HG02870 (cell line): ENCODE results near the gene TSC22D4.
"Not testable (repeated sequence)": the region's sequence is repeated elsewhere in the genome, so short reads cannot be mapped to it uniquely, and the experiment has no call there.

Experiments
- ATAC-seq: cut with Tn5 transposase; IDR thresholded peaks from one replicate; pipeline ENCODE4 v1.9.1; 2021; ENCODE audit warnings: mild to moderate bottlenecking, moderate library complexity; ENCODE audit not compliant: unreplicated experiment

TSC22D4 gene

DNA sequence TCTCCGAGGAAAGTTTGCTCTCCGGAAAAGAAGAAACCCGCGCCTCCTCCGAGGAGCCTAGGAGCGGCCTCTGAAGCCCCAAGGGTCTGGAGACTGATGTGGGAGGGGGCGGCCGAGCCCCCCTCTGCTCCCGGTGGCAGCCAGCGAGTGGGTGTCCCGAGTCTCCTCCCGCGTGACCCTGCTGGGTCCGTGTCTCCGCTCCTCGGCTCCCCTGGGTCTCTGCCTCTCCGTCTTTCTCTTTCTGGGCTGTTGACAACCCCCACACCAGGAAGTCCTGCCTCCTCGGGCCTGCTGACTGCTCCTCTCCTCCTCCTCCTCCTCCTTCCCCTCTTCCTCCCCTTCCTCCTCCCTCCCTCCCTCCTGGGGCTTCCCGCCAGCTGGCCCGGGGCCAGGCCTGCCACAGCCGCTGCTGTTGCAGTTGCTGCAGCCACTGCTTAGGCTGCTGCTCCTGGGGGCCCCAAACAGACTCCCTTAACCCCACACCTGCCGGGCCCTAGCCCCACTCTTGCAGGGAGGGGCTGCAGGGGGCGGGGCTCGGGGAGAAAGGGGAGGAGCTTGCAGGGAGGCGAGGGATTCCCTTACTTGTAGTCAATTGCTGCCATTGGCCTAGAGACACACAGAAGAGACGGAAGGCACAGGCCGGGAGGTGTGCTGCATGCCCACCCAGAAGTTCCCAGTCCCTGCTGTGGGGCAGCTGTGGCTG lies at the start of gene TSC22D4:
Gene TSC22D4 (minus strand): TSS at position 257 of the 703 bp plus-strand sequence. CDS start 1,176 bp downstream, outside the sequence.
- ATAC-seq, result peak; percentile 65

DNA sequence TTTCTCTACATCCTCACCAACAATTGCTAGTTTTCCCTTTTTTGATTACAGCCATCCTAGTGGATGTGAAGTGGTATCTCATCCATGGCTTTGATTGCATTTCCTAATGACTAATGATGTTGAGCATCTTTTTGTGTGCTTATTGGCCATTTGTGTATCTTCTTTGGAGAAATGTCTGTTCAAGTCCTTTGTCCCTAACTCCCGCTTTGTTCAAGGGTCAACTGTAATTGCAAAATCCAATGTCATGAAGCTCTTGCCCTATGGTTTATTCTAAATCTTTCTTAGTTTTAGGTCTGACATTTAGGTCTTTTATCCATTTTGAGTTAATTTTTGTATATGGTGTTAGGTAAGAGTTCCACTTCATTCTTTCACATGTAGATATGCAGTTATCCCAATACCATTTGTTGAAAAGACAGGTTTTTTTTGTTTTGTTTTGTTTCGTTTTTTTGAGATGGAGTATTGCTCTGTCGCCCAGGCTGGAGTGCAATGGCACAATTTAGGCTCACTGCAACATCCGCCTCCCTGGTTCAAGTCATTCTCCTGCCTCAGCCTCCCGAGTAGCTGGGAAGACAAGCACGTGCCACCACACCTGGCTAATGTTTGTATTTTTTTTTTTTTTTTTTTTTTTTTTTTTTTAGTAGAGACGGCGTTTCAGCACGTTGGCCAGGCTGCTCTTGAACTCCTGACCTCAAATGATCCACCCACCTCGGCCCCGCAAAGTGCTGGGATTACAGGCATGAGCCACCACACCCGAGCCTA lies 49.3 kb upstream of the TSC22D4 start:
- ATAC-seq, result not testable (repeated sequence)

DNA sequence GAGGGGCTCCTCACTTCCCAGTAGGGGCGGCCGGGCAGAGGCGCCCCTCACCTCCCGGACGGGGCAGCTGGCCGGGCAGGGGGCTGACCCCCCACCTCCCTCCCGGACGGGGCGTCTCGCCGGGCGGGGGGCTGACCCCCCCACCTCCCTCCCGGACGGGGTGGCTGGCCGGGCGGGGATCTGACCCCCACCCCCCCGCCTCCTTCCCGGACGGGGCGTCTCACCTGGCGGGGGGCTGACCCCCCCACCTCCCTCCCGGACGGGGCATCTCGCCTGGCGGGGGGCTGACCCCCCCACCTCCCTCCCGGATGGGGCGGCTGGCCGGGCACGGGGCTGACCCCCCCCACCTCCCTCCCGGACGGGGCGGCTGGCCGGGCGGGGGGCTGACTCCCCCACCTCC lies 44.2 kb upstream of the TSC22D4 start:
- not testable (repeated sequence) for ATAC-seq

DNA sequence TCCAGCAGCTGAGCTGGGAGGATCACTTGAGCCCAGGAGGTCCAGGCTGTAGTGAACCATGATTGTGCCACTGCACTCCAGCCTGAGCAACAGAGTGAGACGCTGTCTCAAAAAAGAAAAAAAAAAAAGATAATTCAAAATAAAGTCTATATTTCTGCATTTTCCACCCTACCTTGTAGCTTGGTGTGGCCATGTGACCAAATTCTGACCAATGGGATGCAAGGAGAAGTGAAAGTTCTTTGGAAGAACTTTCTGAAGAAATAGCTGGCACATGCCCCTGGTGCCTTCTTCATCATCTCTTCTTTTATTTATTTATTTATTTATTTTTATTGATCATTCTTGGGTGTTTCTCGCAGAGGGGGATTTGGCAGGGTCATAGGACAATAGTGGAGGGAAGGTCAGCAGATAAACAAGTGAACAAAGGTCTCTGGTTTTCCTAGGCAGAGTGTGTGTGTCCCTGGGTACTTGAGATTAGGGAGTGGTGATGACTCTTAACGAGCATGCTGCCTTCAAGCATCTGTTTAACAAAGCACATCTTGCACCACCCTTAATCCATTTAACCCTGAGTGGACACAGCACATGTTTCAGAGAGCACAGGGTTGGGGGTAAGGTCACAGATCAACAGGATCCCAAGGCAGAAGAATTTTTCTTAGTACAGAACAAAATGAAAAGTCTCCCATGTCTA lies 43.0 kb upstream of the TSC22D4 start:
- ATAC-seq, result not testable (repeated sequence)

DNA sequence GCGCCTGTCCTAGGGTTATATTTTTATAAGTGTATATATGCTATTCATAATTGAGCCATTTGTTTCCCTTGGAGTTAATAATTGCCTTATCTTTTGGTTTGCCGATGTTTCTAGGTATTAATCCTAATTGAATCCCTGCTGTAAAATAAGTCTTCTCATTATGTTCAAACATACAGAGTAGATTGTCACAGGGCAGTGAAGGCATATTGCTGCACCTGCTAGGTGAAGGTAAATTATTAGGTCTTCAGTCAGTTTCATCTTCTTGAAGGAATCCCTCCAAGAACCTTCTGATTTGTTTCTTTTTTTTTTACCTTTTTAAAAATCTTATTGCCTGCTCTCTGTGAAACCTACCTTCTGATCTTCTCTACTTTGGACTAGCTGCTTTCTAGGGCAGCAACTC lies 42.1 kb upstream of the TSC22D4 start:
- ATAC-seq, result no peak

DNA sequence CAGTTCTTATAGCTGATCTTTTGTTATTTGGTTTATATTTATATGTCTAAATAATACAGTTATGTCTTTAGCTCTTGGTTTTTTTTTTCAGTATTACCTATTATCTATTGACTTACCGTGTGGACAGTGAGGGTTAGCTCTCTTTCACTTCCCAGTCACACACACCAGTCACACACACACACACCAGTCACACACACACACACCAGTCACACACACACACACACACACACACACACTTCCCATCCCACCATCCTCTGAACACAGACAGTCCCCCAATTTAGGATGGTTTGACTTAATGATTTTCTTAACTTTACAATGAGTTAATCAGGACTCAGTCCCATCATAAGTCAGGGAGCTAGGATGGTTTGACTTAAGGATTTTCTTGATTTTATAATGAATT lies 41.1 kb upstream of the TSC22D4 start:
- no peak for ATAC-seq

DNA sequence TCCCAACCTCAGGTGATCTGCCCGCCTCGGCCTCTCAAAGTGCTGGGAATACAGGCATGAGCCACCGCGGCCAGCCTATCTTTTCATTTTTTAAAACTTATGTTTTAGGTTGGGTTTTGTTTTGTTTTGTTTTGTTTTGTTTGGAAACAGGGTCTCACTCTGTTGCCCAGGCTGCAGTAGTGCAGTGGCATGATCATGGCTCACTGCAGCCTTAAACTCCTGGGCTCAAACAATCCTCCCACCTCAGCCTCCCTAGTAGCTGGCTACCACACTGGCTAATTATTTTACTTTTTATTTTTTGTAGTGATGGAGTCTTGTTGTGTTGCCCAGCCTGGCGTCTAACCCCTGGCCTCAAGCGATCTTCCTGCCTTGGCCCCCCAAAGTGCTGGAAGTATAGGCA lies 40.6 kb upstream of the TSC22D4 start:
- no peak for ATAC-seq

DNA sequence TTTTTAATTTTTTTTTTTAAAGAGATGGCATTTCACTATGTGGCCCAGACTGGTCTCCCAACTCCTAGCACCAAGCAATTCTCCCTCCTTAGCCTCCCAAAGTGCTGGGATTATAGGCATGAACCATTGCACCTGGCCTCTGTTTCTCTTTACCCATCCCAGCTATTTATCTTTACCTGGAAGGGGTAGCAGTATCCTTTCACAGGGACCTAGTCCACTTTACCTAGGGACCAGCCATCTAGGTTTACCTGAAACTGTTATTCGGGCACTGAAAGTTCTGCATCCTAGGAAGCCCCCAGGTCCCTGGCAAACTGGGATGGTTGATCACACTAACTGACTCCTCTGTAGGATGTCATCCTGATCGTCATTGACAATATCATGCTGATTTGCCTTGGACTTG lies 38.3 kb upstream of the TSC22D4 start:
- ATAC-seq, result no peak

DNA sequence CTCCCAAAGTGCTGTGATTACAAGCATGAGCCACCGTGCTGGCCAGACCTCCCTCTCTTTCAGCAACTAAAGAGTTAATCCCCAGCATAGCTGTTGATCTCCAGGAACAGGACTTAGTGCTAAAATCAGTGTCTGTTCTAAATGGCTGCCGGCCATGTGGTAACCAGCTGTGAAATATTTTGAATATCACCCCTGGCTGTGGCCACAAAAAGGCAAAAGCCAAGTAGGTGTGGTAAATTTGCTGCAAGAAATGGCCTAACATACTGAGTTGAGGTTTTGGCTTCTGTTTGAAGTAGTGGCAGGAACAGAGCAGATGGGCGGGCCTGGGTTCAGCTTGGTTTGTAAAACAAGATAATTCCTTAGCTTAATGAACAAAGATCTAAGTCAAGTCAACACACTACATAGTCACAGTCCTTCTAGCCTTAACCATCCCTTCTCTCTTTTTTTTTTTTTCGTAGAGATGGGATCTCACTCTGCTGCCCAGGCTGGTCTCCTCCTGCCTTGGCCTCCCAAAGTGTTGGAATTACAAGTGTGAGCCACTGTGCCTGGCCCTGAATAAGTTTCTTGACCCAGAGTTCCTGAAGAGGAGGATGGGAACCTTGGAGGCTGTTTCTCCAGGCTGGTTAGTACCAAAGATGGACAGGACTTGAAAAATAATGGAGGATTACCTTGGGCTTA lies 37.3 kb upstream of the TSC22D4 start:
- peak; percentile 72 for ATAC-seq

DNA sequence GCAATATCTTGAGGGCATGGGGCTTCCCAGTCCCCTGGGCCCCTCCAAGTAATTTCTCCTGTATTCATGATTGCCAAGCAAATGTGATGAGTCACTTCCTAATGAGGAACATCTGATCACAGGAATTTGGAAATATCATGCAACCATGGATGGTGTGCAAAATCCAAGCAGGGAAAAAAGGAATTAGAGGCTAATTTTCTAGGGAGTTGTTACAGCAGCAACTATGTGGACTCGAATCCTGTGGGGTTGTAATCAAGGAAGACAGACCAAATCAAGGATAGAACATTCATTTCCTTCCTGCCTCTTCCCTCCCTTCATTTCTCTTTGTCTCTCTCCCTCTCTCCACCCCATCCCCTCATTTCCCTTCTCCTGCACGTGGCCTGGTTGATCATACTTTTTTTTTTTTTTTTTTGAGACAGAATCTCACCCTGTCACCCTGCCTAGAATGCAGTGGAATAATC lies 36.1 kb upstream of the TSC22D4 start:
- no peak for ATAC-seq

DNA sequence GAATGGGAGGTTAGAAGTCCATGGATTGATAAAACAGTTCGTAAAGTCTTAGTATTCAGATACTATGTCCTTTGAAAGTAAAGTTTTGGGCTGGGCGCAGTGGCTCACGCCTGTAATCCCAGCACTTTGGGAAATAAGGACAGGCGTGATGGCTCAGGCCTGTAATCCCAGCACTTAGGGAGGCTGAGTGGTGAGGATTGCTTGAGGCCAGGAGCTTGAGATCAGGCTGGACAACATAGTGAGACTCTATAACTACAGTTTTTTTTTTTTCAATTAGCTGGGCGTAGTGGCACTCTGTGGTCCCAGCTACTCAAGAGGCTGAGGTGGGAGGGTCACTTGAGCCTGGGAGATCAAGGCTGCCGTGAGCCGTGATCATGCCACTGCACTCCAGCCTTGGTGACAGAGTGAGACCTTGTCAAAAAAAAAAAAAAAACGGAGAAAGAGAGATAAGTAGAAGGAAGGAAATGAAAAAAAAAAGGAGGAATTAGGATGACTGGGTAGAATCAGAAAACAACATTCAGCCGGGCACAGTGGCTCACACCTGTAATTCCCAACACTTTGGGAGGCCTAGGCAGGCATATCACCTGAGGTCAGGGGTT lies 34.3 kb upstream of the TSC22D4 start:
- no peak for ATAC-seq

DNA sequence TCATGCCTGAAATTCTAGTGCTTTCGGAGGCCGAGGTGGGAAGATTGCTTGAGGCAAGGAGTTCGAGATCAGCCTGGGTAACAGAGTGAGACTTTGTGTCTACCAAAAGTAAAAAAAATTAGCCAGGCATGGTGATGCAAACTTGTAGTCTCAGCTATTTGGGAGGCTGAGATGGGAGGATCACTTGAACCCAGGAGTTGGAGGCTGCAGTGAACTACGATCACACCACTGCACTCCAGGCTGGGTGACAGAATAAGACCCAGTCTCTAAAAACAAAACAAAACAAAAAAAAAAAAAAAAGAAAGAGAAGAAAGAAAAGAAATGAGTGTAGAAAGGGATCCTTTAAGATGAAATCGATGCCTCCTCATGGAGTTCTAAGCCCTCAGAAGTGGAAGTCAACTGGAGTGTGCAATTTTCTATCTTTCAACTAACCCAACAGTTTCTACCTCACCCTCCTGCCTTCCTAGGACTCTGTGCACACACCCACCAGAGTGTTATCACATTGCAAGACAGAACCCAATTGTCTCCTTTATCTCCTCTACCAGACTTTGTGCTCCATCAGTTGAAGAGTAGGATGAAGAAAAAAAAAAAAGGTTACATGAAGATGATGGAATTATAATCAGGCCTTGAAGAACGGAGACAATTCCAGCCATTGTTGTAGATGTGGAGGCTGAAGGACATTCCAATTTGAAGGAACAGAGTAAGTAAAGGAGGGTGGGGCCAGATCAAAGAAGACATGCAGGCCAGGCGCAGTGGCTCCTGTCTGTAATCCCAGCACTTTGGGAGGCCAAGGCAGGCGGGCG lies 31.6 kb upstream of the TSC22D4 start:
- ATAC-seq, result no peak

DNA sequence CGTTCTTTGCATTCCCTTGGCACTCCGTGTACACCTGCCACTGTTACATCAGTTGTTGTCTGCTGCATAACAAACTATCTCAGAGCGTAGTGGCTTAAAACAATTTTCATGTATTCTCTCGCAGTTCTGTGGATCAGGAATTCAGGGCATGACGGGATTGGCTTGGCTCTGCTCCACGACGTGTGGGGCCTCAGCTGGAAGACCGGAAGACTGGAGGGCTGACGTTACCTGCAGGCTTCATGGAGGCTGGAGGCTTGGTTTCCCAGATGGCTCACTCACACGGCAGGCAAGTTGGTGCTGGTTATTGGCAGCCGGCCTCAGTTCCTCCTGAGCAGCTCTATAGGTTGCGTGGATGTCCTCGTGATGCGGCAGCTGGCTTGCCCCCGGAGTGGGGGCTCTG lies 30.2 kb upstream of the TSC22D4 start:
- ATAC-seq, result no peak

DNA sequence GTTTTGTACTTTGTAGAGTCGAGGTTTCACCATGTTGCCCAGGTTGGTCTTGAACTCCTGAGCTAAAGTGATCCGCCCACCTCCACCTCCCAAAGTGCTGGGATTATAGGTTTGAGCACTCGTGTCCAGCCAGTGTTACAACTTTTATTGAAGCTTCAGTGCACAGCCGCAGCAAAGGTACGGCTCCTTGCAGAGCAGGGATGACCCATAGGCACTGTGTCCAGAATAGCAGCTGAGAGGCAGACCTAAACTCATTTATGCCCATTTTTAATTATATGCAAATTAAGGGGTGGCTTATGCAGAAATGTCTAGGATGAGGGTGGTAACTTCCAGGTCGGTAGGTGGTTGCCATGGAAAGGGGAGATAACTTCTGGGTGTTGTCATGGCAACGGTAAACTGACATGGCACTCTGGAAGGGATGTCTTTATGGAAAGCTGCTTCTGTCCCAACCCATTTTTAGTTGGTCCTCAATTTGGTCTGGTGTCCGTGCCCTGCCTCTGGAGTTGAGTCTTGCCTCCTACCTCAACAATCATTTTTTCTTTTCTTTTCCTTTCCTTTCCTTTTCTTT lies 27.4 kb upstream of the TSC22D4 start:
- ATAC-seq, result no peak

DNA sequence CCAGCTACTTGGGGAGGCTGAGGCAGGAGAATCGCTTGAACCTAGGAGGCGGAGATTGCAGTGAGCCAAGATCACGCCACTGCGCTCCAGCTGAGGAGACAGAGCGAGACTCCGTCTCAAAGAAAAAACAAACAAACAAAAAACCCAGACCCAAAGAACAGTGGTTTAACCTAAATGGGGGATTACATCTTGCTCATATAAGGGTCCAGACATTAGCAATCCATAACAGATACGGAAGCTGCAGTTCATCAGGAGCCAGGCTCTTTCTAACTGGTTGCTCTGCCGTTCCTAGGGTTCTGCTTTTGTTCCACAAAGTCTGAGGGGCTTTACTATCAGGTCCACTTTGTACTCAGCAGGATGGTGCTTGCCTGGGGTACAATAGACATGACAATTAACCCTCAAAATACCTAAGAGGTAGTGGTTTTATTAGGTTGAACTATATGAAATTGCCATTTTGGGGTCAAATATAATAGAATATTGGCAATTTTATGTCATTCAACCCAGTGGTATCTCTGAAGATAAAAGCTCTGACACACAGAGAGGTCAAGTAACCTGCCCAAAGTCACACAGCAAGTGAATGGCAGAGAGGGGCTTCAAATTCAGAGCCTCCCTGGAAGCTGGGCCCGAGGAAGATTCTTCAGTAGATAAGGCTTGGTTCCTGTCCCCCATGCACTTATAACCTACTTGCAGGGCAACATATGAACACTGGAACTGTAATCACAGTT lies 26.0 kb upstream of the TSC22D4 start:
- no peak for ATAC-seq

DNA sequence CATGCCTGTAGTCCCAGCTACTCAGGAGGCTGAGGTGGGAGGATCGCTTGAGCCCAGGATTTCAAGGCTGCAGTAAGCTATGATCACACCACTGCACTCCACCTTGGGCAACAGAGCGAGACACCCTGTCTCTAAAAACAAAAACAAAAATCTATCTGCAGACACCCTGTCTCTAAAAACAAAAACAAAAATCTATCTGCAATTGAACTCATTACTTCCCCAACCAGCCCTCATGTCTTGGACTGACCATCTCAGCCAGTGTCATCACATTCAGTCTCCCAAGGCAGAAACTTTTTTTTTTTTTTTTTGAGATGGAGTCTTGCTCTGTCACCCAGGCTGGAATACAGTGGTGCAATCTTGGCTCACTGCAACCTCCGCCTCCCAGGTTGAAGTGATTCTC lies 25.0 kb upstream of the TSC22D4 start:
- not testable (repeated sequence) for ATAC-seq

DNA sequence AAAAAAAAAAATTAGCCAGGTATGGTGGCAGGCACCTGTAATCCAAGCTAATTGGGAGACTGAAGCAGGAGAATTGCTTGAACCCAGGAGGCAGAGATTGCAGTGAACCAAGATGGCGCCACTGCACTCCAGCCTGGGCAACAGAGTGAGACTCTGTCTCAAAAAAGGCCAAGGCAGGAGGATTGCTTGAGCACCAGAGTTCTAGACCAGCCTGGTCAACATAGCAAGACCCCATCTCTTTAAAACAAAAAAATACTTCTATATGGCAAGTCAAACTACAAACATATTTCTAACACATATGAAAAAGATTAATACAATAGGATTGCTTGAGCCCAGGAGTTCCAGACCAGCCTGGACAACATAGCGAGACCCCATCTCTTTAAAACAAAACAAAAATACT lies 21.7 kb upstream of the TSC22D4 start:
- ATAC-seq, result not testable (repeated sequence)

DNA sequence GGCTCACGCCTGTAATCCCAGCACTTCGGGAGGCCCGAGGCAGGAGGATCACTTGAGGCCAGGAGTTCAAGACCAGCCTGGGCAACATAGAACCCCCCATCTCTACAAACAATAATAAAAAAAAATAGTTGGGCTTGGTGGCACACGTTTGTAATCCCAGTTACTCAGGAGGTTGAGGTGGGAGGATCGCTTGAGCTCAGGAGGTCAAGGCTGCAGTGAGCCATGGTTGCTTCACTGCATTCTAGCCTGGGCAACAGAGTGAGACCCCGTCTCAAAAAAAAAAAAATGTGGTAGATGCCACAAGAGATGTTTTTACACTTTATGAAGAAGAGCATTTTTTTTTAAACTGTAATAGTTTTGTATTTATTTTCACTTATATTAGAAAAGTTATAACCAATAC lies 17.5 kb upstream of the TSC22D4 start:
- ATAC-seq, result no peak
